Lower leg skin (tissue), 4 donors: ENCODE results near the gene TLR1. TPM values are rescaled to one million over a fixed set of nuclear protein-coding genes. Genes with fewer than 3 reads are reported as not detected.
A peak's percentile ranks its signal among the peaks of the same experiment; 100 is the strongest.

ENCODE experiments used
- DNase-seq, 2 donors: peaks; one replicate each; pipeline ENCODE4 v3.0.0-alpha.2; 2019; ENCODE audit warnings: low spot score in 2 of 2
- H3K4me3 ChIP-seq: fragments of 200-600 bp; sonication (generic); 2 replicates; pipeline ENCODE4 v1.5.1; 2017; ENCODE audit warnings: mild to moderate bottlenecking, low read depth; ENCODE audit not compliant: poor library complexity, severe bottlenecking
- CTCF ChIP-seq, 3 donors: fragments of 450-650 bp; IDR thresholded peaks; one replicate each; pipeline ENCODE4 v1.5.1; 2016; ENCODE audit warnings: antibody characterized with exemption in 3 of 3, mild to moderate bottlenecking in 3 of 3, moderate library complexity in 2 of 3
- POLR2A ChIP-seq, 2 donors: fragments of 450-650 bp; IDR thresholded peaks; one replicate each; pipeline ENCODE4 v1.6.1; 2016 to 2017; ENCODE audit warnings: antibody characterized with exemption in 2 of 2, mild to moderate bottlenecking in 1 of 2, moderate library complexity in 1 of 2
- WGBS, 2 donors: methylation state at CpG; one replicate each; pipeline ENCODE4 v1.1.5; 2018; 5-methylcytosine and 5-hydroxymethylcytosine counted together
- intact Hi-C: fragments of 100-400 bp; cut with DNase I; formaldehyde crosslinking; loops from one replicate; pipeline ENCODE4 v1.15.0; 2023; ENCODE audit warnings: low total_unique reads
- total RNA-seq, 4 donors: library from RNA; depleted of rRNA; stranded (reverse); fragments of >200 nt; gene quantifications; one replicate each; pipeline ENCODE4 v1.1.0, GENCODE V29; 2016

The TLR1 gene
- total RNA-seq, 4 donors from 2014 or later = 4.4 to 10.9 (median 7.3) TPM

GRCh38 chr4:38784141-38784540, 20.4 kb downstream of the TLR1 start:
- TF ChIP-seq POLR2A (IDR thresholded peaks at IDR 0.05) (no peak), CTCF (IDR thresholded peaks at IDR 0.05) (no peak)
- intact Hi-C loops = no loop called here
- DNase-seq = no peak
- WGBS, 2 donors = 94 to 97% methylated on average over 4 of the region's 4 CpGs
- H3K4me3 ChIP-seq = no peak overlapping the region

GRCh38 chr4:38783109-38783460, 21.5 kb downstream of the TLR1 start:
- no peak overlapping the region for H3K4me3 ChIP-seq
- intact Hi-C loops = no loop called here
- 85 to 87% methylated on average over 8 of the region's 8 CpGs for WGBS, 2 donors
- no peak for DNase-seq
- no peak for TF ChIP-seq POLR2A (IDR thresholded peaks at IDR 0.05)
- TF ChIP-seq CTCF (IDR thresholded peaks at IDR 0.05) = no peak

- no peak within 1 kb of the TSS for H3K4me3 ChIP-seq
- peak in 1 of 2 donors; percentile 56 for DNase-seq
- 37 to 38% methylated on average over 12 of the region's 12 CpGs for WGBS, 2 donors
- intact Hi-C loops = no loop called here
- TF ChIP-seq CTCF (IDR thresholded peaks at IDR 0.05) (peak in 1 of 3 donors; percentile 35), POLR2A (IDR thresholded peaks at IDR 0.05) (no peak)
These were observed 22.0 kb downstream of the TLR1 start, which contains the start of gene TLR10 for GRCh38 chr4:38782452-38783108. TLR10 (minus strand) TSS chr4:38782990; CDS start chr4:38775590, 7,400 bp downstream.

GRCh38 chr4:38781854-38782261, 22.7 kb downstream of the TLR1 start:
- intact Hi-C loops = no loop called here
- WGBS, 2 donors = 94 to 95% methylated on average over 4 of the region's 4 CpGs
- no peak for DNase-seq
- TF ChIP-seq CTCF (IDR thresholded peaks at IDR 0.05) (no peak), POLR2A (IDR thresholded peaks at IDR 0.05) (no peak)
- H3K4me3 ChIP-seq = no peak overlapping the region

- intact Hi-C loops = no loop called here
- TF ChIP-seq POLR2A (IDR thresholded peaks at IDR 0.05) (no peak), CTCF (IDR thresholded peaks at IDR 0.05) (no peak)
- no peak for DNase-seq
- H3K4me3 ChIP-seq = no peak overlapping the region
- WGBS, 2 donors = 91 to 96% methylated on average over 4 of the region's 4 CpGs
These were observed 23.6 kb downstream of the TLR1 start for GRCh38 chr4:38780833-38781484.
